ENCODE results near the gene CDH4. TPM values are rescaled to one million over a fixed set of nuclear protein-coding genes. Genes with fewer than 3 reads are reported as not detected.

Gene CDH4
- total and polyA plus RNA-seq, 2 of the 13 experiments (the other 11 are each of a cell fraction or from before 2014, with no cell fraction given): not detected

- intact Hi-C loops (cut with micrococcal nuclease; ENCODE audit: unreplicated experiment): loop anchor here (10.0 kb wide), 1 partner anchor 1624 kb away; no protein-coding TSS in a partner anchor
- in situ Hi-C loops (cut with HindIII; ENCODE audit: extremely low pct_ligation_motif_present, low pct_unique_long_range_greater_than_20kb): no loop called here
- no peaks in the 10 kb centered on the region for H3K4me1 ChIP-seq (ENCODE audit: insufficient read depth, low read length)
- DNase-seq (ENCODE audit: low spot score) (no peak), FAIRE-seq (no peak), ATAC-seq (no peak)
- 3% methylated on average over 4 of the region's 4 CpGs for WGBS (ENCODE audit: low lambda C conversion rate)
- POLR2A ChIA-PET: no interaction called here
- no peak overlapping the region for H3K9ac ChIP-seq (ENCODE audit: insufficient read depth, low read depth, low read length)
- H2AFZ ChIP-seq (ENCODE audit: low read length): no peak overlapping the region
- H3K9me3 ChIP-seq (ENCODE audit: low read length): peaks cover 33% of the 10 kb centered on the region
- no peak overlapping the region for H3K4me2 ChIP-seq (ENCODE audit: low read depth, low read length)
- BruUV-seq (replicated peaks): no TSS peak
- H3K27me3 ChIP-seq (ENCODE audit: control insufficient read depth in 1 of 2, insufficient read depth in 2 of 2, low read length in 2 of 2): peaks cover 0 to 6% of the 10 kb centered on the region in 2 experiments; a peak in 2 of 5 replicates
- no peaks in the 10 kb centered on the region for H3K36me3 ChIP-seq (replicated peaks in 1 of 2; ENCODE audit: control insufficient read depth in 1 of 2, insufficient read depth in 2 of 2, low read length in 2 of 2)
- no peak overlapping the region for H3K27ac ChIP-seq (ENCODE audit: extremely low read length, insufficient read depth, low read length)
- H3K4me3 ChIP-seq (replicated peaks in 1 of 3; ENCODE audit: insufficient read depth in 1 of 3, low read depth in 2 of 3, low read length in 3 of 3): no peak overlapping the region
- H4K20me1 ChIP-seq (ENCODE audit: insufficient read depth, low read length): no peaks in the 10 kb centered on the region
- CTCF ChIA-PET (ENCODE audit: low intra/inter-chr PET ratio, low total read pairs): no interaction called here
- H3K79me2 ChIP-seq (ENCODE audit: insufficient read depth, low read length): no peaks in the 10 kb centered on the region
- TF ChIP-seq NFYB (CRISPR knock-in tag; IDR thresholded peaks at IDR 0.05) (no peak), ZNF333 (CRISPR knock-in tag; IDR thresholded peaks at IDR 0.05; ENCODE audit: borderline replicate concordance) (no peak), ZNF143 (CRISPR knock-in tag; IDR thresholded peaks at IDR 0.05) (no peak), ZNF800 (CRISPR knock-in tag; IDR thresholded peaks at IDR 0.05) (no peak), NCOA5 (CRISPR knock-in tag; IDR thresholded peaks at IDR 0.05) (no peak), KMT2A (CRISPR knock-in tag; IDR thresholded peaks at IDR 0.05) (no peak), BRCA1 (CRISPR knock-in tag; IDR thresholded peaks at IDR 0.05) (no peak), DNMT1 (CRISPR knock-in tag; IDR thresholded peaks at IDR 0.05) (no peak), KAT8 (CRISPR knock-in tag; IDR thresholded peaks at IDR 0.05) (no peak), ZNF274 (CRISPR knock-in tag; IDR thresholded peaks at IDR 0.05) (no peak), ZBTB49 (CRISPR knock-in tag; IDR thresholded peaks at IDR 0.05; ENCODE audit: borderline replicate concordance) (no peak), PLRG1 (conservative IDR thresholded peaks at IDR 0.05) (no peak), PHF5A (CRISPR knock-in tag; IDR thresholded peaks at IDR 0.05; ENCODE audit: low read depth, unreplicated experiment) (no peak)
Measured at GRCh38 chr20:61238813-61239212, 13.2 kb upstream of the CDH4 start.

Data from HepG2 (cell line).